HG02970 (cell line): ENCODE results near the gene ZNF213.
"Not testable (repeated sequence)": the region's sequence is repeated elsewhere in the genome, so short reads cannot be mapped to it uniquely, and the experiment has no call there.

ENCODE experiments used
- ATAC-seq: cut with Tn5 transposase; IDR thresholded peaks from one replicate; pipeline ENCODE4 v1.9.1; 2021; ENCODE audit warnings: mild to moderate bottlenecking, moderate library complexity, moderate number of reproducible peaks; ENCODE audit not compliant: unreplicated experiment, low FRiP score

Gene ZNF213

GRCh38 chr16:3123986-3124886 lies 10.6 kb upstream of the ZNF213 start:
- peak; percentile 76 for ATAC-seq

- ATAC-seq, result no peak
These were observed 7.1 kb upstream of the ZNF213 start for GRCh38 chr16:3127745-3128144.

- no peak for ATAC-seq
These were observed 5.4 kb upstream of the ZNF213 start for GRCh38 chr16:3129137-3130131.

DNA sequence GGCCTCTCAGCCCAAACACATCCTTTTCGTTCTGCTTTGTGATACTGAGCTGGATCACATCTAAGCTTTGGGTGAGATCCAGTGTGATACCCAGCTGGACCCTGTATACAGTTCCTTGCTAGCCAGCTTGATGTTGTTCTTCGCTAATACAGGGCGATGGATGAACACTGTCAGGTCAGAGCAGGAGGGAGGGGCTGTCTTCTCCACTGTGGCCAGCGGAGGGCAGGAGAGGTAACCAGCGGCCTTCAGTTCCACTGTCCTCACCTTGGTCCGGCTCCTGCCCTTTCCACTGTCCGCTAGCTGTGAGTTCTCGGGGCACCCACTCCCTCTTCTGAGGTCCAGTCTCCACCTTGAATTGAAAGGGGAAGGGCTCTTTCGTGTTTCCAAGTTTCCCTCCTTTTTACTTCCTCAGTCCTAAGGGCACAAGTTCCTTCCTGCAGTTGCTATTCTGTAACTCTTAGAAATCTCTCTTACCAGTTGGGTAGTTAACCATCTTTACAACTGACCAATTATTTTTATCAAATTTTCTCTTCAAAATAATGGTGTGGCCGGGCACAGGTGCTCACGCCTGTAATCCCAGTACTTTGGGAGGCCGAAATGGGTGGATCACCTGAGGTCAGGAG lies 3.0 kb upstream of the ZNF213 start:
- ATAC-seq, result no peak

DNA sequence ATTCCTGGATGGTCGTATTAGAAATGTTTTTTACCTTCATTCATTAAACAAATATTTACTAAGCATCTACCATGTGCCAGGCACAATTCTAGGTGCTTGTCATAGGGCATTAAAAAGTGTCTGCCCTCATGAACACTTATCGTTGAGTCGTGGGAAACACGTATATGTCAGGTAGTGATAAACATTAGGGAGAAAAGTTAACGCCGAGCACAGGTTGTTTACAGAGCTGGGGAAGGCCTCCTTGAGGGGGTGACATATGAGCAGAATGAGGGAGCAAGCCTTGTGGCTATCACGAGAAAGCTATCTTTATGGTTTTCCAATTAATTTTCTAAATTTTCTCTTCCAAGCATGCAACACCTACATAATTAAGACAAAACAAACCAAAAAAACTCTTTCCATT lies 985 bp upstream of the ZNF213 start:
- ATAC-seq, result no peak

DNA sequence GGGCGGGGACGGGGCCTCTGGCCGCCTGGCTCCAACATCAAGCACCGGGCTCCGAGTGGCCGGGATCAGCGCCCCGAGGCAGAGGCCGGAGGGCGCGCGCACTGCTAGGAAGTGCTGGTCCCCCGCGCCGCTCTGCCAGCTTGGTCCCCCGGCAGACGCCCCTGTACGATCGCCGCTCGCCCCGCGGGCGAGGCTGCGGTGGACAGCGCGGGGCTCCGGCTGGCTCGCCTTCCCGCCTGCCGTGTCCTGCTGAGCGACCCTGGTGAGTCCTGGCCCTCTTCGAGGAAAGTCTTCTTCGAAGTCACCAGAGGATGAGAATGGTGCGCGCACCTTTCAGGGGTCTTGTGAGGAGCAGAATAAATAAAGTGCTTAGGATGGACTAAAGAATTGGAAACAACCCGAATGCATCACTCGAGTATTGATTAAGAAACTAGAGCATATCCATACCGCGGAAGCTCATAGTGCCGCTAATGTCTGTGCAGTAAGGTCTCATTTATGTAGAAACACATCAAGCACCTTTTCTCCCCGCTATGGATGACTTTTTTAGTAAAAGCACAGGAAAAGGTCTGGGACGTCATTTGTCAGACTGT lies 392 bp downstream of the ZNF213 start:
- ATAC-seq, result no peak

GRCh38 chr16:3137267-3137666 lies 2.4 kb downstream of the ZNF213 start:
- ATAC-seq, result no peak

GRCh38 chr16:3138342-3138741 lies 3.5 kb downstream of the ZNF213 start:
- no peak for ATAC-seq

DNA sequence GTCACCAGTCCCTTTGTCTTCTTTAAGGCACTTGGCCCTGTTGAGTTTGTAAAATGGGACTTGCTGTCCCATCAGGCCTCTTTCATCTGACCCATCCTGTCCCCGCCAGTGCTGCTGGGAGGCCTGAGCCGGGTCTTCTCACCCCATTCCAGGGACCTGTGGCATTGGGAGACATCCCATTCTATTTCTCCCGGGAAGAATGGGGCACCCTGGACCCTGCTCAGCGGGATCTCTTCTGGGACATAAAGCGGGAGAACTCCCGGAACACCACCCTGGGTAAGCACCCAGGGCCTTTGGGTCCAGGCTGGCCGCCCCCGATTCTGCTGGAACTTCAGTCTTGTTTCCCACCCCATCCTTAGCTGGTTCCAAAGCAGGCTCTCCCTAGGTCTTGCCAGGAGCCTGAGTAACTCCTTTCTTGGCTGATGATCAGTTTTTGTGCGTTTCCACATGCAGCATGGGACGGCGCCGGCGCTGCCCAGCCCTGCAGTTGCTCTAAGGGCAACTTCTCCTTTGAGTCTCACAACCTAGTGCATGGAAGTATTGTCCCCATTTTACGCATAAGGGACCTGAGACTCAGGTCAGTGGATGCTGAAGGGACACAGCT lies 4.1 kb downstream of the ZNF213 start:
- no peak for ATAC-seq

DNA sequence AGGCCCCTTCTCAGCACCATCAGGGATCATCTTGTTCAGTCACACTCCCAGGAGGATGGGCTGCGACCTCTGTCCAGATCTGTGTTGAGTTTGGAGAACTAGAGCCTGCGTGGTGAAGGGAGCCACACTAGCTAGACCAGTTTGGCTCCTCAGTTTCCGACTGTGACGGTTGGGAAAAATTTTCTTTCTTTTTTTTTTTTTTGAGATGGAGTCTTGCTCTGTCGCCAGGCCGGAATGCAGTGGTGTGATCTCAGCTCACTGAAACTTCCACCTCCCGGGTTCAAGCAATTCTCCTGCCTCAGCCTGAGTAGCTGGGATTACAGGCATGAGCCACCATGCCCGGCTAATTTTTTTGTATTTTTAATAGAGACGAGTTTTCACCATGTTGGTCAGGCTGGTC lies 4.7 kb downstream of the ZNF213 start:
- not testable (repeated sequence) for ATAC-seq

GRCh38 chr16:3140603-3141427 lies 6.0 kb downstream of the ZNF213 start:
- no peak for ATAC-seq

- no peak for ATAC-seq
These were observed 7.0 kb downstream of the ZNF213 start for GRCh38 chr16:3141781-3142311.

DNA sequence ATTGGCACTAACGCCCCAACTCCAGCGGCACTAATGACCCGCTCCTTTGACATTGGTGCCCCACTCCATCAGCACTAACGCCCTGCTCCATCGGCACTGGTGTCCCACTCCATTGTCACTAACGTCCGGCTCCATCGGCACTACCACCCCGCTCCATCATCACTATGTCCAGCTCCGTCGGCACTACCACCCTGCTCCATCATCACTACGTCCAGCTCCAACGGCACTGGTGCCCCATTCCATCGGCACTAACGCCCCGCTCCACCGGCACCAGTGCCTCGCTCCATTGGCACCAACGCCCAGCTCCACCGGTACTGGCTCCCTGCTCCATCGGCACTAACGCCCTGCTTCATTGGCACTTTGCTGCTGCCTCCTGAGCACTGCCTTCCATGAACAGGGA lies 7.5 kb downstream of the ZNF213 start:
- no peak for ATAC-seq

GRCh38 chr16:3142770-3143169 lies 7.9 kb downstream of the ZNF213 start:
- ATAC-seq, result no peak

DNA sequence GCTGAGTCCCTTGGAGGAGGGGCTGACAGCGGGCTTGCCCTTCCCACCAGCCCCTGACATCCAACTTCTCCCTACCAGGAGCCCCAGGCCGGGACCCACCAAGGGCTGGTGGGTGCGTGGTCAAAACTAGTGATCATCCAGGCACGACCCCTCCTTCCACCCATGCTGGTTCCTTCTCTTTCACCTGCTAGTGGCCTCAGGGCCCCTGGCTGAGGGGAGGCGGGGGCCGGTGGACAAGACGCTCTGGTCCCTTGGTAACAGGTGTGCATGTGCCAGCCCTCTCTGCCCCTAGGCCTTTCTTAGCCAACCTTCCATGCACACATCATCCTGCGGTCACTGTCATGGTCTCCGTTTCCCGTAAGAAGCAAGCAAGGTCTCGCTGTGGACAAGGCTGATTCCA lies 8.4 kb downstream of the ZNF213 start:
- no peak for ATAC-seq

GRCh38 chr16:3143598-3144320 lies 8.9 kb downstream of the ZNF213 start:
- no peak for ATAC-seq

GRCh38 chr16:3144321-3144983 lies 9.6 kb downstream of the ZNF213 start:
- ATAC-seq, result no peak

GRCh38 chr16:3145151-3145550 lies 10.3 kb downstream of the ZNF213 start:
- ATAC-seq, result no peak
